Heart right ventricle (tissue), 16 donors: Measurements from ENCODE around the gene POLD1. TPM values are rescaled to one million over a fixed set of nuclear protein-coding genes. Genes with fewer than 3 reads are reported as not detected.

Source experiments
- ATAC-seq, 8 donors: fragments of 200-7000 bp; cut with Tn5 transposase; one replicate each; pipeline ENCODE4 v1.9.1; 2020; ENCODE audit warnings: mild to moderate bottlenecking in 8 of 8, moderate library complexity in 8 of 8, moderate number of reproducible peaks in 1 of 8
- DNase-seq, 2 donors: peaks; one replicate each; pipeline ENCODE4 v3.0.0-alpha.2; 2020
- H3K27ac ChIP-seq, 10 donors: fragments of 200-600 bp; sonication (generic) in 2 of 10; one replicate each; pipeline versions ENCODE4 v1.5.0 to v1.8.0; 2020 to 2022; ENCODE audit warnings: mild to moderate bottlenecking in 3 of 10
- H3K27me3 ChIP-seq, 7 donors: fragments of 200-600 bp; one replicate each; pipeline ENCODE4 v1.8.0; 2021 to 2022; ENCODE audit warnings: mild to moderate bottlenecking in 2 of 7
- H3K36me3 ChIP-seq, 9 donors: fragments of 200-600 bp; sonication (generic) in 1 of 9; one replicate each; pipeline versions ENCODE4 v1.5.0 to v1.8.0; 2020 to 2022; ENCODE audit warnings: mild to moderate bottlenecking in 2 of 9
- H3K4me1 ChIP-seq, 9 donors: fragments of 200-600 bp; sonication (generic) in 1 of 9; one replicate each; pipeline versions ENCODE4 v1.5.0 to v1.8.0; 2020 to 2022; ENCODE audit warnings: mild to moderate bottlenecking in 4 of 9
- H3K4me3 ChIP-seq, 10 donors: fragments of 200-600 bp; sonication (generic) in 2 of 10; one replicate each; pipeline versions ENCODE4 v1.5.0 to v1.8.0; 2020 to 2022; ENCODE audit warnings: mild to moderate bottlenecking in 7 of 10, moderate library complexity in 2 of 10
- H3K9me3 ChIP-seq, 11 donors: fragments of 200-600 bp in 10 of 11; sonication (generic) in 2 of 11; one replicate each; pipeline versions ENCODE4 v1.5.0 to v1.8.0; 2013 to 2022; ENCODE audit warnings: mild to moderate bottlenecking in 2 of 11, control low read depth in 1 of 11, moderate library complexity in 1 of 11
- WGBS, 2 donors: extraction: QIAGEN DNeasy Blood & Tissue Kit; methylation state at CpG; one replicate each; pipeline ENCODE4 v1.1.7; 2013; ENCODE audit warnings: inconsistent platforms in 1 of 2; 5-methylcytosine and 5-hydroxymethylcytosine counted together
- intact Hi-C, 10 donors: fragments of 100-400 bp; cut with DNase I; formaldehyde crosslinking; loops; one replicate each; pipeline versions ENCODE4 v1.11.1 to v1.14.2; 2022
- polyA plus RNA-seq, 2 donors: library from polyadenylated mRNA; stranded (reverse); fragments of 200-250 nt; gene quantifications; one replicate each; pipeline ENCODE4 v1.2.3, GENCODE V29; 2013
- total RNA-seq, 10 donors: library from RNA; stranded (reverse); fragmentation: NEBNext Ultra II Directional in 3 of 10; extraction: Animal tissue kit (Norgen Biotek cat#: 25700) in 3 of 10; gene quantifications; one replicate each; pipeline versions ENCODE4 v1.2.1 to v1.2.4, GENCODE V29; 2021 to 2023
- TF ChIP-seq, protein P1 (sequence below), 9 donors: fragments of 200-600 bp; sonication (generic) in 2 of 9; IDR thresholded peaks; one replicate each; pipeline versions ENCODE4 v1.5.0 to v1.8.0; 2021 to 2022; ENCODE audit warnings: antibody characterized with exemption in 9 of 9, mild to moderate bottlenecking in 5 of 9, moderate library complexity in 1 of 9
- donor health status: Arrhythmogenic right ventricular cardiomyopathy.
- donor health status: ischemic (EF 13 %, LVEDD 7.1; RV severe dilation, severe dysfunction).
- donor health status: healthy with polysubstance abuse.
- donor health status: DM: no; HTN: yes; CAD: no.
- donor health status: DM: no; HTN: no; CAD: no.
- donor health status: ischemic (EF 25% LVEDD 6.9; RV normal size, moderate dysfunction).
- donor health status: ischemic (EF 25% LVEDD 5.7; RV mildly dilated, moderate dysfunction).
- donor health status: healthy.
- donor health status: DM: yes; HTN: yes; CAD: no.
- donor health status: Ischemic cardiomyopathy.
- donor health status: ischemic (EF 35%, LVEDD 5.7; RV mildly dilated, moderate dysfunction).
- donor health status: nonischemic (EF 11% LVEDD 7.7; RV severe dilation, severe dysfunction).
- donor health status: DM: yes; HTN: yes; CAD: no.
- donor health status: PGD.
- donor health status: ischemic (EF 29% LVEDD 5.4; RV normal size, mild dysfunction).
- donor health status: nonischemic (EF 23%, LVEDD 6.1; RV moderate dilation, normal function).

The POLD1 gene
- total and polyA plus RNA-seq, 12 donors: 4.2 to 28.3 (median 11.3) TPM

DNA sequence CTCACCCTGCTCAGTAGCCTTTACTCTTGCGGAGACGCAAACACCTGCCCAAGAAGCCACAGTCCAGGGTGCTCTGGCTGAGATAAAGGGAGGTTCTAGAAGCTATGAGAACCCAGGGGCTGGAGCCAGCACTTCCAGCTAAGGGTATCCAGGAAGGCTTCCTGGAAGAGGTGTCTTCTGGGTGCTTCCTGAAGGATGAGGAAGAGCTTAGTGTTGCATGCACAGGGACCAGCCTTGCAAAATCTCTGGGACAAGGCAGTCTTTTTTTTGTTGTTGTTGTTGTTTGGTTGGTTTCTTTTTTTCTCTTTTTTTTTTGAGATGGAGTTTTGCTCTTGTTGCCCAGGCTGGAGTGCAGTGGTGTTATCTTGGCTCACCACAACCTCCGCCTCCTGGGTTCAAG lies 69.1 kb downstream of the POLD1 start:
- 91 to 94% methylated on average over 3 of the region's 3 CpGs for WGBS, 2 donors
- intact Hi-C loops: no loop called here
- no peak for ATAC-seq
- Histone ChIP-seq H3K27me3 (peaks cover 0 to 43% (median 28%) of the 10 kb centered on the region in 7 donors), H3K27ac (no peak overlapping the region), H3K4me1 (no peaks in the 10 kb centered on the region), H3K9me3 (peaks cover 0 to 5% (median 0%) of the 10 kb centered on the region in 11 donors), H3K4me3 (no peak overlapping the region), H3K36me3 (no peaks in the 10 kb centered on the region)
- no peak for DNase-seq
- TF ChIP-seq, protein P1, sequence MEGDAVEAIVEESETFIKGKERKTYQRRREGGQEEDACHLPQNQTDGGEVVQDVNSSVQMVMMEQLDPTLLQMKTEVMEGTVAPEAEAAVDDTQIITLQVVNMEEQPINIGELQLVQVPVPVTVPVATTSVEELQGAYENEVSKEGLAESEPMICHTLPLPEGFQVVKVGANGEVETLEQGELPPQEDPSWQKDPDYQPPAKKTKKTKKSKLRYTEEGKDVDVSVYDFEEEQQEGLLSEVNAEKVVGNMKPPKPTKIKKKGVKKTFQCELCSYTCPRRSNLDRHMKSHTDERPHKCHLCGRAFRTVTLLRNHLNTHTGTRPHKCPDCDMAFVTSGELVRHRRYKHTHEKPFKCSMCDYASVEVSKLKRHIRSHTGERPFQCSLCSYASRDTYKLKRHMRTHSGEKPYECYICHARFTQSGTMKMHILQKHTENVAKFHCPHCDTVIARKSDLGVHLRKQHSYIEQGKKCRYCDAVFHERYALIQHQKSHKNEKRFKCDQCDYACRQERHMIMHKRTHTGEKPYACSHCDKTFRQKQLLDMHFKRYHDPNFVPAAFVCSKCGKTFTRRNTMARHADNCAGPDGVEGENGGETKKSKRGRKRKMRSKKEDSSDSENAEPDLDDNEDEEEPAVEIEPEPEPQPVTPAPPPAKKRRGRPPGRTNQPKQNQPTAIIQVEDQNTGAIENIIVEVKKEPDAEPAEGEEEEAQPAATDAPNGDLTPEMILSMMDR (IDR thresholded peaks at IDR 0.05): no peak

- no peaks in the 10 kb centered on the region for H3K36me3 ChIP-seq
Observed at GRCh38 chr19:50455992-50456391, 71.8 kb downstream of the POLD1 start.

GRCh38 chr19:50457300-50457699 lies 73.2 kb downstream of the POLD1 start:
- DNase-seq (no peak), ATAC-seq (no peak)
- intact Hi-C loops: no loop called here
- no peaks in the 10 kb centered on the region for H3K36me3 ChIP-seq
- H3K27ac ChIP-seq: no peak overlapping the region
- no peaks in the 10 kb centered on the region for H3K9me3 ChIP-seq
- 84 to 85% methylated on average over 5 of the region's 5 CpGs for WGBS, 2 donors
- peaks cover 0 to 53% (median 48%) of the 10 kb centered on the region in 7 donors for H3K27me3 ChIP-seq
- no peak overlapping the region for H3K4me3 ChIP-seq
- no peaks in the 10 kb centered on the region for H3K4me1 ChIP-seq
- TF ChIP-seq, protein P1 (IDR thresholded peaks at IDR 0.05): no peak

More at GRCh38 chr19:50455992-50456391, 71.8 kb downstream of the POLD1 start:
- Histone ChIP-seq H3K27me3 (peaks cover 0 to 45% (median 41%) of the 10 kb centered on the region in 7 donors), H3K9me3 (no peaks in the 10 kb centered on the region), H3K4me1 (no peaks in the 10 kb centered on the region), H3K4me3 (no peak overlapping the region), H3K27ac (no peak overlapping the region)
- intact Hi-C loops: no loop called here
- ATAC-seq (no peak), DNase-seq (no peak)
- TF ChIP-seq, protein P1 (IDR thresholded peaks at IDR 0.05): no peak
- WGBS, 2 donors: 83 to 87% methylated on average over 2 of the region's 2 CpGs

DNA sequence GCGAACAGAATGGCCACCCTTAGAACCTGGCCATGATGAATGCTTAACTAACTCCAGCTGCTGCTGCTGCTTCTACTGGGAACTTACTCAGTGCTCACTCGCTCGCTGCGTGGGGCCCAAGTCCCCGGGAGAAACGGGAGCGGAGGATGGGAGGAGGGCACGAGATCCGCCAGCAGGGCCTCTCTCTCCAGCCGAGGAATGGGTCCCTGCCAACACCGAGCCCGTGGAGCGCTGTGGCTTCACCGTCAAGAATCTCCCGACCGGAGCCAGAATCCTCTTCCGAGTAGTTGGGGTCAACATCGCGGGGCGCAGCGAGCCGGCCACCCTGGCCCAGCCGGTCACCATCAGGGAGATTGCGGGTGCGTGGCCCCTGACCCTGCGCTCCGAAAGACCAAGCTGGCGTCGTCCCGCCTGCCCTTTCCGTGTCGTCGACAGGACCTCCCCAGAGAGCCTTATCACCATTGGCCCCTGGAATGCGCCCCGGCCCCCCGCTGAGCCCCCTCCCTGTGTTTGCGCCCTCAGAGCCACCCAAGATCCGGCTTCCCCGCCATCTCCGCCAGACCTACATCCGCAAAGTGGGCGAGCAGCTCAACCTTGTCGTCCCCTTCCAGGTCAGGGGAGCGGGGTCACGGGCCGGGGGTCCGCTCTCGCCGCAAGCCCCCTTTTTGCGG lies 74.4 kb downstream of the POLD1 start:
- no peaks in the 10 kb centered on the region for H3K36me3 ChIP-seq
- DNase-seq: no peak

More for the DNA sequence above, 74.4 kb downstream of the POLD1 start:
- H3K27me3 ChIP-seq: peaks cover 0 to 61% (median 50%) of the 10 kb centered on the region in 7 donors
- H3K27ac ChIP-seq: no peak overlapping the region
- WGBS, 2 donors: 33 to 35% methylated on average over 50 of the region's 50 CpGs
- intact Hi-C loops: no loop called here
- no peak for ATAC-seq
- TF ChIP-seq, protein P1 (IDR thresholded peaks at IDR 0.05): no peak
- H3K9me3 ChIP-seq: no peaks in the 10 kb centered on the region
- H3K4me3 ChIP-seq: no peak overlapping the region
- no peaks in the 10 kb centered on the region for H3K4me1 ChIP-seq
